Right lung (tissue), 5 donors: Measurements from ENCODE around the gene LAD1. TPM values are rescaled to one million over a fixed set of nuclear protein-coding genes. Genes with fewer than 3 reads are reported as not detected.

ENCODE experiments used
- DNase-seq, 2 donors: peaks; one replicate each; pipeline ENCODE4 v3.0.0-alpha.2; 2013
- polyA plus RNA-seq, 5 donors: library from polyadenylated mRNA; unstranded; fragments of 120-200 nt; gene quantifications; one replicate each; pipeline versions ENCODE4 v1.2.1 to v1.2.3, GENCODE V29; 2013; ENCODE audit warnings: inconsistent platforms in 1 of 5, low replicate concordance in 1 of 5; ENCODE audit not compliant: insufficient read length in 5 of 5, insufficient read depth in 1 of 5

LAD1 gene
- polyA plus RNA-seq, 5 donors = 9.1 to 14.5 (median 11.2) TPM

DNA sequence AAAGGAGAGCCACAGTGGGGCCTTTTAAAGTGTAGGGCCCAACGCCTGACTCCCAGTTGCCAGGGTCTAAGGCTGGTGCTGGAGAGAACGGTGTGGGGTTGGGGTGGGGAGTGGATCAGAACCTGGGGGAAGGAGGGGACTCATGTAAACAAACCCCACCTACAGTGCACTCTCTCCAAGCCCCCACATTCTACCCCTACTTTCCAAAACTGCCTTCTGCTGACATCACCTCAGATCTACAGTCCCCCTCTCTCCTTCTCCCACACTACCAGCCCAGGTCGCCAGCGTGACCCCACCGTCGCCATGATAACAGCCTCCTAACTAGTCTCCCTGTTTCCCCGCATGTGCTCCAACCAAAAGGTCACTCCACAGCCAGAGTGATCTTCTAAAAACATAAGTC lies 48.2 kb downstream of the LAD1 start:
- no peak for DNase-seq

DNA sequence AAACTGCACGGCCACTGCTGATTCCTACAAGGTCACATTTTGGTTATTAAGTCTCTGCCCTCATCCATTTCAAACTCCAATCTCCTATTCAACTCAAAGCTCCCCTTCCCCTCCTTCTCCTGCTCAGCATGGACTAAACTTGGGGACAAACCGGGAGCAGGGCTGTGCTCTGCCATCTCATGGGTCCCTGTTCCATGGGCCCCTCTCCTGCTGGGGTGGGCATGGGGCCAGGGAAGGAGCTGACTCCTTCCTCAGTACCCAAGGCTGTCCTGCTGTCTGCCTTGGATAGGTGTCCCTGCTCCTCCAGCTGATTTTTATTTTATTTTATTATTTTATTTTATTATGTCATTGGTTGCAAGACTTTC lies 48.8 kb downstream of the LAD1 start:
- DNase-seq = no peak

DNA sequence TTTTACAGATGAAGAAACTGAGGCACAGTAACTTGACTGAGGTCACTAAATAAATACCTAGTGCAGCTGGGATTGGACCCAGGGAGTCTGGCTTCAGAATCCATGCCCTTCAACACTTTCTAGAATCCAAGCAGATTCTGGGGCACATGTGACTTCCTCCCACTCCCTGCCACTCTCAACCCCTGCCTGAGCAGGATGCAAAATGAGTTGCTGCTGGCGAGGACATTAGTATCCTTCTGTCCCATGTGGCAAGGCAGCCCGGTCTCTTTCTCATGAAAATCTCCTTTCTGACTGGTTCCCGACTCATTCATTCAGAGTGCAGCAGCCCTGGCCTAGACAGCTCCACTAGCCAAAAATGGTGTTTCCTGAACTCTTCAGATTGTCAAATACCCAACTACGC lies 50.0 kb downstream of the LAD1 start:
- no peak for DNase-seq

DNA sequence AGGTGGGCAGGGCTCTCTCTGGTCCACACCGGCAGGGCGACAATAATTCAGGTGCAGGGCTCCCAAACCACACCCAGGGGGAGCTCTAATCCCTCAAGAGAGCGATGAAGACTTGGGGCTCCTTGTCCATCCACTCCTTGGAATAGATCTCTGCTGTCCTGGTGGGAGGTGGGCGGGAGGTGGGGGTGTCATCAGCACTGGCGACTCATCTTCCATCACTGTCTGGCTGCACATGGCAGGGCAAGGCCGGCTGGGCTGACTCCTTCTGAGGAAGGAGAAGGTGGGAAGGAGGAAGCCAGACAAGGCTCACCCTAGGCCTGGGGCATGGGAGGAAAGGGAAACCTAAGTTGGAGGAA lies 50.9 kb downstream of the LAD1 start:
- DNase-seq = no peak

DNA sequence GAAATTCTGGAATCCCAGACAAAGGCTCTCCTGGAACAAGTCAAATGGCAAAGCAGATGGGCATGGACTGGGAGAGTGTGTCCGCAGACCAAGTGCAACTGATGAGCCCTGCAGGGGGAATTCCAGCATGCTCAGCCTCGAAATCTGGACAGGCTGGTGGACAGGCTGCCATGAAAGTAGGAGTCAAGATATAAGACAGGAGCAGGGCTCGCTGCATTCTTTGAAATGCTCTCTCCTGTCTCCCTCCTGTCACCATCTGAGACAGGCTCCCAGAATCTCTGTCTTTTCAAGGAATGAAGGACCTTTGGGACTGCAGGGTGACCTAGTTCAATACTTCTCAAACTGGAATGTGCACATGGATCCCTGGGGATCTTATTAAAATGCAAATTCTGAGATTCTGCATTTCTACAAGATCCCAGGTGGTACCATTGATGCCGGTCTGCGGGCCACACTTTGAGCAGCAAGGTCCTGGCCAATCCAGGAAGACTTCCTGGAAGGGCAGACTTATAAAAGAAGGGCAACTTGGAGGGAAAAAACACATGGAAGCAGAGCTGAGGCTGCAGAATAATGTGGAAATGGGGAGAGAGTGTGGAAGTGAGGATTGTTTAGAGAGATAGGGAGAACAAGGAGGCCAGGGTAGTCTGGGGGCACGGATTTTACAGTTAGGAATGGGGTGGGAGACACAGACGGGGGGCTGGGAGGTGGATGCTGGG lies 51.5 kb downstream of the LAD1 start:
- no peak for DNase-seq

DNA sequence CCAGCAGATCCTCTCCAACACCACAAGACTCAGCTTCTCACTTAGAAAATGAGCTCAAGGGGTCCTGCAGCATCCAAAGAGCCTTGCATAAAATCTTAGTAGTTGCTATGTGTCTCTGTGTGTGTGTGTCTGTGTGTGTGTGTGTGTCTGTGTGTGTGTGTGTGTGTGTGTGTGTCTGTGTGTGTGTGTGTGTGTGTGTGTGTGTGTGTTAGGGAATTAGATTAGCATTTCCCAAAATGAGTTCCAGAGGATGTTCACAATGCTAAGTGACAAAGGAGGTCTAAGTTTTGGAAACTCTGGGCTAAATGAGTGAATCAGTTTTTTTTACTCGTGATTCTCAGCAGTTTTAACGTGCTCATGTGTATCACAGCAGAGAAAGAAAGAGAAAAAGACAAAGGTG lies 52.1 kb downstream of the LAD1 start:
- no peak for DNase-seq

DNA sequence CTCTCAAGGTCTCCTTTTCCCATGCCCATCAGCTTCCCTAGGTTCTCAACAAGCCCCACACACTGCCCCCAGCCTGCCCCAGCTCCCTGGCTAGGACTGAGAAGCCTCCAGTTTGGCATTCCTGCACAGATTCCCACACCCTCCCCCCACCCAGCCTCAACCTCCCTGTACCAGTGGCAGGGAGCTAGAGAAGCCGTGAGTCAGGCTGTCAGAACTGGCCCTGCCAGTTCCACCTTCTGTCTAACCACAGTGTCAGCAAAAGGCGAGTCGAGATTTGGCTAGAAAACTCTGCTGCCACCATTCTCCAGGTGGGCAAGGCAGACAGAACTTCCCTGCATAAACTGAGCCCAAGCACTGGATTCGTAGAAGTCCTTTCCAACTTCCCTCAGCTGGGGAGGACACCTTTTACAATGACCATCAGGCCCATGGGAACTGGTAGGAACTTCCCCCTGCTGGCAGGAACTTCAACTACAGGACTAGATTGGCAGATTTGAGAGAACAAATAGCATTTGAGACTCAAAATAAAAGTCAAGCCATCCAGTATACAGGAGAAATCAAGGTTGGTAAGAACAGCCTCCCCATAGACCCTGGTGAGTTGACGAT lies 52.7 kb downstream of the LAD1 start:
- peak in 1 of 2 donors; percentile 25 for DNase-seq

DNA sequence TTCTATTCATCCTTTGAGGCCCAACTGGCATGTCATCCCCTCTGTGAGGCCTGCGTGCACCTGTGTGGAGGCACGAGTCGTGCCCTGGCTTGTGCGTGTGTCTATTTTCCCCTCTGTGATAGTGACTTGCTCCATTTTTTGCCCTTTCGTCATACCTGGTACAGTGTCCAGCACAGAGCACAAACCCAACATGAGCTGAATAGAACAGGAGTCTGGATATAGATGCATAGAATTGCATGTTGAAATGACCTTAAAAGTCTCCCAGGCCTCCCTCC lies 54.1 kb downstream of the LAD1 start:
- DNase-seq = no peak

DNA sequence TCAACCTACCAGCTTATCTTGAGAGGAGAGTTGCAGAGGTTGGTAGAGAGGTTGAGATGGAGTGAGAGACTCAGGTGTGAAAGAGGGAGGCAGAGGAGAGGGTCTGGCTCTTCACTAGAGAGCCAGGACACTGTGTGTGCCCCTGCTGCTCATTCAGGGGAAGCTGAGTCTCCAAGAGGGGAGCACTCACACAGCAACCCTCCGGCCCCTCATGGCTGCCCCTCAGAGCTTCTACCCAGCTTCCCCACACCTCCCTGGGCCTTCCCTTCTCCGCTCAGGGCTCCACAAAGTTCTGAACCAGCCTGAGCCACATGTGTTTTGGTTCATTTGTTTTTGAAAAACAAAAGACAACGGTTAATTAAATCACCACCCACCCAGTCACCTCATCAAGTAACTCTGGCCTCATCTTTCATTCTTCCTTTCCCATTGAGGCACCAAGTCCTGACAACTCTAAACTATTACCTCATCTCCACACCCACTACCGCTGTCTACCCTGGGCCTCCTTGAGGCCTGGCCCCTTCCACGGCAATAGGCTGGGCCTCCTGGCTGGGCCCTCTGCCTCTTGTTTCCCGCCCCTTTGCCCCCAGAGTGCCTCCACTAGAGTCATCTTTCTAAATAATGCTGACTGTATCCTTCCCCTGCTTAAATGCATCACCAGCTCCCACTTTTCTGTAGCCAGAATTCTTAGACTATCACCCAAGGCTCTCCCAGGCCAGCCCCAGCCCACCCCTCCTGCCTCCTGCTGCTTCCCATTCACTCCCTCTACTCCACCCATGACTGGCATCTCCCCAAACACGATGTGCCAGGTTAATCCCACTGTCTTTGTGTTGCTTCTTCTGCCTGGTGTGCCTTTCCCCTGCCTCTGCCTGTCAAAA lies 54.7 kb downstream of the LAD1 start:
- no peak for DNase-seq

DNA sequence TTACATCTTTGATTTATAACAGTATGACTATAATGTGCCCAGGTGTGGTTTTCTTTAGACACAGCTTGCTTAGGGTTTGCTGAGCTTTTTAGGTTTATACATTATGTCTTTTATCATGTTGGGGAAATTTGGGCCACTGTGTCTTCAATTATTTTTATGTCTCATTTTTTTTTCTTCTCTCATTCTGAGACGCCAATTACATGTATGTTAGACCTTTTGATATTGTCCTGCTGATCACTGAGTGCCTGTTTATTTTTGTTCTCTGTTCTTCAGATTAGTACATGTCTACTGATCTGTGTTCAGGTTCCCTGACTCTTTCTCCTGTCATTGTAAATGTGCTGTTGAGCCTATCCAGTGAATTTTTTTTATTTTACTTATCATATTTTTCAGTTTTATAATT lies 57.7 kb downstream of the LAD1 start:
- DNase-seq = no peak

DNA sequence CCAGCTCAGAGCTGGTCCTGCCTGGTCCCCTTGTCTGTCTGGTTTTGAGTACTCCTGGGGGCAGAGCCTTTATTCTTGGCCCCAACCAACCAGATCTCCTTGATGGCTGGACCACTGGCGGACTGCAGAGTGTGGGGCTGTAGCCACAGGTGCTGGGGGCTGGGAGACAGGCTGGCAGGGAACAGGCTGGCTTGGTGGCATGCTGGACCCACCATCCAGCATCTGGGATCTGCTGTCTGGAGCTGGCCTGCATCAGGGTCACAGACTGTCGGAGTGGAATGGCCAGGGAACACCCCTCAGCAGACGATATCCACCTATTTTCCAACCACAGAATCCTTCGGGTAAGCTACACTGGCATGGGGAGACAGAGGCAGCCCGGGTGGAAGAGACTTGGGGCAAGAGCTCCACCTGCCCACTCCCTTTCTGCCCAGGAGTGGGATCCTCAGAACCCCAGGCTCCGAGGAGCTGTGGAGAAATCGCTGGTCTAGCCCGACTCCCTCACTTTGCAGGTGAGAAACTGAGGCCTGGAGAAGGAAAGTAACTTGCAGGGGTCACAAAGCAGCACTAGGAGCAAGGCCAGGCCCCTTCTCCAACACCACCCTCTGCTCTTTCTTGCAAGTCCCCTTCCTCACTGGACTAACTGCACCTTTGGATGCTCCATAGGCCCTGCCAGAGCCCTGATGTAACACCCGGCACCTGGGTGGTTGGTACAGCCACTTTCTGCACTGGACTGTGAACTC lies 62.2 kb downstream of the LAD1 start:
- no peak for DNase-seq

DNA sequence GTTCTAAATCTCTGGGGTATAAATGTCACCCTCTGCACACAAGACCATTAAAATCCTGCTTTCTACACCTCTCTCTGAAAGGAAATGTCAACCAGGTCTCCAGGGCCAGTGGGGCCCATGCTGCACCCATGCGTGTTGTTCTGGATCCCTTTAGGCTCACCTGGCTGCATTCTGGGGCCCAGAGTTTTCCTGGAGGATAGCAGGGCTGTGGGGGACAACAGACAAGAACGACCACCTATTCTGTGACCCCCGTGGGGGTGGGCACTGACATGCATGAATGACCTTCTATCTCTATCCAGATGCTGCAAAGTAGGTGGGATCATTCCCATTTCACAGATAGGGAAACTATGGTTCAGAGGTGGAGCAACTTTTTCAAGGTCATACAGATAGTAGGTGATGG lies 63.2 kb downstream of the LAD1 start:
- no peak for DNase-seq

DNA sequence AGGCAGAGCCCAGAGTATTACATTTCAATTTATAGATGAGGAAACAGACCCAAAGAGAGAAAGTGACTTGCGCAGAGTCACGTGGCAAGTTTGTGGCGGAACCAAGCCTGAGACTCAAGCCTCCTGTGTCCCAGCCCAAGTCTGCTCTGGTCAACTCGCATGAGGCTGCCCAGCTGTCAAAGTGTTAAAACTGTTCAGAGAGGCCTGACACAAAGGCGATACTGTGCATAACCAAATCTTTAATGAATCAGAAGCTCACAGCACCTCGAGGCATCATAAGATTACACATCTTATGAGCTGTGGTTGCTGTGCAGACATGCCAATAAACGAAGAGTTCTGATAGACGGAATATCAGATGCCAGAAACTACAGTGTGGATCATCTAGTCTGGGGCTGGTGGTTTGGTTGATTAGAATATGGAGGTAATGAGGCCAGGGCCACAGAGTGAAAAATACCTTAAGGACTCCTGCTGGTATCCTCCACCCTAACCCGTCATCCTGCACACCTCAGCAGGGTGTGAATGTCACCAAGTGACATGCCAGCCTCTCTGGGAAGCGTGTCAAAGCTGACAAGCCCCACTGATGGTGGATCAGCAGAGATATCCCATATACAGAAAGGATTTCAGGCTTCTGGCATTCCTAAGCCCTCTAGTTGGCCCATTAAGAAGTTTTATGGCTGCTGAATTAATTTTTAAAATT lies 63.8 kb downstream of the LAD1 start:
- DNase-seq = no peak

DNA sequence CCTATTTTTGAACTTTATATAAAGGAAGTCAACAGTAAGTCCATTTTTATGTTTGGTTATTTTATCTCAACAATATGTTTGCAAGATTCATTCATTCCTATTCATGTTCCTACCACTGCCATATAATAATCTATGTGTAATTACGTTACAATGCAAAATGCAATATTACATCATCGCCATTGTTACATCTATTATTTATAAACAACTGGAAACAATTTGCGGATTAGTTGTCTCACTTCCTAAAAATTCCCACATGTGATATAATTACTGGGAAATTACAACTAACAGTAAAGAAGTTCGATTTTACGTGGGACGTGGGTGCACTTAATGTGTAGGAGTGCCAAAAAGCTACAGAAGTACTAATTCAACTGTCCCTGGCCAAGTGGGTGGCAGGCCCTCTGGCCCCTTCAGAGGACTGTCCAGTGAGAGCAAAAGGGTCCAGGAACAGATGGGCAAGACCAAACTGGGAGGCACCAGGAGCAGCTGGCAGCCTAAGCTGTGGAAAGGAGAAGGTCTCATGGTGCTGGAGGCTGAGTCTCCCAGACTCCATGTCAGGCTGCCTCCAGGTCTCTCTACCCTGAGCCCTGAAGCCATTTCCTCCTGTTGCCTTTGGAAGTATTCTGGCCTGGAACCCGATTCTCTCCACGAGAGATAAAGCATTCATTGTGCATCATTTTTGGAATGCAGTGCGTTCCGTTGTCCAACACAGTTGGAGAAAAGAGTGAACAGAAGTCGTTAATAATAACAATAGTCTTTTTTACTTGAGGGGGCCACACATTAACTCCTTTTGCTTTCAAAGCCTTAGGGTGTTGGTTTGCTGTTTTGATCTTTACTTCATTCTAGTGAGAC lies 64.6 kb downstream of the LAD1 start:
- no peak for DNase-seq

DNA sequence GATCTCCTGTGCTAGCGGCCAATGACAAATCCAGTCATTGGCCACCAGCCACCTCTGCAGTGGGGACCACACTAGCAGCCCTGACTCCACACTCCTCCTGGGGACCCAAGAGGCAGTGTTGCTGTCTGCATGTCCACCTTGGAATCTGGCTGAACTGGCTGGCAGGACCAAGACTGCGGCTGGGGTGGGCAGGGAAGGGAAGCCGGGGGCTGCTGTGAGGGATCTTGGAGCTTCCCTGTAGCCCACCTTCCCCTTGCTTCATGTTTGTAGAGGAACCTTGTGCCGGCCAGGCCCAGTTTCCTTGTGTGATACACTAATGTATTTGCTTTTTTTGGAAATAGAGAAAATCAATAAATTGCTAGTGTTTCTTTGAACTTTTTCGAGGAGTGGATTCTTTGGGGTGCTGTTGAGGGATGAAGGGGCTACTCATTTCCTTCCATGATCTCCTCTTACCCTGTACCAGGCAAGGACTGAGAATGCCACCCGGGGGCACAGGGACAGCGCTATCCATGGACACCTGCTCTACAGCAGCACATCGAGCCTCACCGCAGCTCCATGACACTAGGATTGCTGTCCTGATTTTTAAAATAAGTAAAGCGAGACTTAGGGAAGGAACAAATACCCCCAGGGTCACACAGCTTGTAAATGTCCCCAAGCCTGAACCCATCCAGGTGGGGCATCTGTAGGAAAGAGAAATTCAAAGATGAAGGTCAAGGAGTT lies 66.3 kb downstream of the LAD1 start:
- DNase-seq = no peak

DNA sequence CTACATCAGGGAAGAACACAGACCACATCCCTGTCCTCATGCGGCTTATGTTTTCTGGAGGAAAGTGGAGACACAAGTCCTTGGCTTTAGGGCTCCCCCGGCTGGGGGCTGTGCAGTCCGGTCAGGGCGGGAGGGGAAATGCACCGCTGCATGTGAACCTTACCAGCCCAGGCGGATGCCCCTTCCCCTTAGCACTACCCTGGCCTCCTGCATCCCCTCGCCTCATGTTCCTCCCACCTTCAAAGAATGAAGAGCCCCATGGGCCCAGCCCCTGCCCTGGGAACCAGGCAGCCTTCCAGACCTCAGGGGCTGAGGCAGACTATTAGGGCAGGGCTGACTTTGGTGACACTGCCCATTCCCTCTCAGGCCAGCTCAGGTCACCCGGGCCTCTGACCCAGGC lies 67.1 kb downstream of the LAD1 start:
- no peak for DNase-seq

DNA sequence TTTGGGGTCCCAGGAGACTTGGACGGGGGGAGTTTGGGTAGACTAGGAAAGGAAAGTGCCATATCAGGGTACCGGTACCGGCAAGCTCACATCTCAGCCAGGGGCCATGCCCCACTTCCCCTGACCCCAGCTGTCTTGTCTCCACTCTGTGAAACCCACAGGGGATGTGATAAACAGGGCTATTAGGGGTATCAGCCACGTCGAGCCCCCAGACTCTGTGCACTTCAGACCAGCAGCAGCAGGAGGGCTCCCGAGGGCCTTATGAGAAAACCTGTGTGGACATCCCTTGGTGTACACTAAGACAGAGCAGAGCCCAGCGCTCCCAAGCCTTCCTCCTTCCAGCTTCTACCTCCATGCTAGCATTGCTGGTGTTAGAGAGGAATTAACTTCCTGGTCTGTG lies 68.0 kb downstream of the LAD1 start:
- DNase-seq = no peak
